GM19452 (cell line): ENCODE results near the gene H2AZ1.

Experiments
- ATAC-seq: cut with Tn5 transposase; IDR thresholded peaks from one replicate; pipeline ENCODE4 v1.9.1; 2021; ENCODE audit not compliant: unreplicated experiment

Gene H2AZ1

GRCh38 chr4:99946356-99947189, 3.5 kb downstream of the H2AZ1 start, which contains the start of gene DNAJB14:
TSS of gene DNAJB14 (minus strand) at chr4:99946618. CDS start at chr4:99946571, 47 bp downstream.
- peak; percentile 43 for ATAC-seq

- ATAC-seq, result peak; percentile 1
Observed at GRCh38 chr4:99945718-99946355, 4.2 kb downstream of the H2AZ1 start.

GRCh38 chr4:99943904-99944437, 6.1 kb downstream of the H2AZ1 start:
- ATAC-seq, result peak; percentile 22

GRCh38 chr4:99938243-99938753, 11.8 kb downstream of the H2AZ1 start:
- ATAC-seq, result no peak

- no peak for ATAC-seq
Observed at GRCh38 chr4:99934891-99935290, 15.2 kb downstream of the H2AZ1 start.

- ATAC-seq, result no peak
Observed at GRCh38 chr4:99927566-99927965, 22.5 kb downstream of the H2AZ1 start.

GRCh38 chr4:99921174-99921573, 28.9 kb downstream of the H2AZ1 start:
- no peak for ATAC-seq

- no peak for ATAC-seq
Observed at GRCh38 chr4:99918656-99919055, 31.4 kb downstream of the H2AZ1 start.

- no peak for ATAC-seq
Observed at GRCh38 chr4:99917575-99917974, 32.5 kb downstream of the H2AZ1 start.

- no peak for ATAC-seq
Observed at GRCh38 chr4:99915449-99915848, 34.6 kb downstream of the H2AZ1 start.
